ENCODE data around the gene LAMTOR1.

DNA sequence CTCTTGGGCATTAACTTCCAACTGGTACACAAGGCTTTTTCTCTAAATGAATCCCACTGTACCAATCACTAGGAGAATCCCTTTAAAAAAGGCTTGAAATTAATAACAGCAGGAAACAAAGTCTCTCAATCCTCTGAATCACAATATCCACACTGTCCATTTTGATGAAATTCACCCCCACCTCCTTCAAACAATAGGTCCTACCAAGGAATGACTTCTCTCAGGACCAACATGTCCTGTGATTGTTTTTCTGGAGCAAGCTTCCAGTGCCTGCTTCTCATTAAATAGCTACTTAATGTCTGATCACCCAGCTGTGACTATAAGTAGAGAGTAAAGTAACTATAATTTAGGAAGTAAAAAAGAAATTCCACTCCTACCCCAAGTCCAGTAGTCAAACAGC, 35.8 kb downstream of the LAMTOR1 start:
- TF ChIP-seq, protein P1, sequence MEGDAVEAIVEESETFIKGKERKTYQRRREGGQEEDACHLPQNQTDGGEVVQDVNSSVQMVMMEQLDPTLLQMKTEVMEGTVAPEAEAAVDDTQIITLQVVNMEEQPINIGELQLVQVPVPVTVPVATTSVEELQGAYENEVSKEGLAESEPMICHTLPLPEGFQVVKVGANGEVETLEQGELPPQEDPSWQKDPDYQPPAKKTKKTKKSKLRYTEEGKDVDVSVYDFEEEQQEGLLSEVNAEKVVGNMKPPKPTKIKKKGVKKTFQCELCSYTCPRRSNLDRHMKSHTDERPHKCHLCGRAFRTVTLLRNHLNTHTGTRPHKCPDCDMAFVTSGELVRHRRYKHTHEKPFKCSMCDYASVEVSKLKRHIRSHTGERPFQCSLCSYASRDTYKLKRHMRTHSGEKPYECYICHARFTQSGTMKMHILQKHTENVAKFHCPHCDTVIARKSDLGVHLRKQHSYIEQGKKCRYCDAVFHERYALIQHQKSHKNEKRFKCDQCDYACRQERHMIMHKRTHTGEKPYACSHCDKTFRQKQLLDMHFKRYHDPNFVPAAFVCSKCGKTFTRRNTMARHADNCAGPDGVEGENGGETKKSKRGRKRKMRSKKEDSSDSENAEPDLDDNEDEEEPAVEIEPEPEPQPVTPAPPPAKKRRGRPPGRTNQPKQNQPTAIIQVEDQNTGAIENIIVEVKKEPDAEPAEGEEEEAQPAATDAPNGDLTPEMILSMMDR (IDR thresholded peaks at IDR 0.05; ENCODE audit: borderline replicate concordance, extremely low read depth, low read length, poor library complexity, severe bottlenecking), result no peak
- TF ChIP-seq EZH2 (IDR thresholded peaks at IDR 0.05; ENCODE audit: borderline replicate concordance, low read depth, low read length, severe bottlenecking), result no peak
